GM19324 (cell line): ENCODE data around the gene SKP1.

Experiments used
- ATAC-seq: cut with Tn5 transposase; IDR thresholded peaks from one replicate; pipeline ENCODE4 v1.9.1; 2021; ENCODE audit warnings: mild to moderate bottlenecking, moderate library complexity; ENCODE audit not compliant: unreplicated experiment, low FRiP score

Gene SKP1

GRCh38 chr5:134114886-134115805, 61.6 kb downstream of the SKP1 start:
- ATAC-seq, result no peak

GRCh38 chr5:134113902-134114875, 62.6 kb downstream of the SKP1 start, which contains the start of gene TCF7:
Gene TCF7, plus strand, starts transcription at chr5:134114681. Its CDS starts 226 bp downstream, at chr5:134114907.
- ATAC-seq, result peak; percentile 69

GRCh38 chr5:134113363-134113889, 63.3 kb downstream of the SKP1 start:
- ATAC-seq, result no peak

GRCh38 chr5:134112726-134113362, 63.9 kb downstream of the SKP1 start:
- no peak for ATAC-seq

GRCh38 chr5:134111741-134112647, 64.8 kb downstream of the SKP1 start:
- ATAC-seq, result no peak

DNA sequence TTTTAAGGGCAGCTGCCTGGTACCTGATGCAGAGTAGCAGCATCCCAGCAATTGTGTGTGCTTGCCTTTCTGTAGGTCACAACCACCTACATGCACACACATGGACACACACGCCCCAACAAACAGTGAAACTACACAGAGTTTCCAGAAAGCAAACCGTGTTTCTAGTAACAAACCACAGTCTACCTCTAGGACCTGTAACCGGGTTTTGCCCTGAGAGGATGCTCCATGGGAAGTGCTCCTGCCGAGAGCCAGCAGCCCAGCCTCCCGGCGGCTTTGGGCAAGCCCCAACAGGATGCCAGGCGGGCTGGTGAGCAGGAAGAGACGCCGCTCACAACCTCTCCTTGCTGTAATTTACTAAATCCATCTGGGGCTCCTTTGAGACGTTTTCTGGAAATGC, 66.4 kb downstream of the SKP1 start:
- no peak for ATAC-seq

DNA sequence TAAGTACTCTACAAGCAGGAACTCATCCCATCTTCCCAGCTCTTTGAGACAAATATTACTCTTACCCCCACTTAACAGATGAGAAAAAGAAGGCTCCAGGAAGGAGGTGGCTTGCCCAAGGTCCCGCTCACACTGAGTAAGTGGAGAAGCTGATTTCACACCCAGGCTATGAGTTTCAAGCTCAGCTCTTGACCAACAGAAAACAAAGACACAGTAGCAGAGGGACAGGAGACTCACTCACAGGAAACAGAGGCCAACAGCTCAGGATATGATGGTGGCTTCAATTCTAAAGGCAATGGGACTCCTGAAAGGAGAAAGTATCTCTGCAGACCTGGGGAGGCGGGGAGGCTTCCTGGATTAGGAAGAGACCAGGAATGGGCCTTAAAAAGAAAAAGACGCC, 69.0 kb downstream of the SKP1 start:
- ATAC-seq, result no peak

DNA sequence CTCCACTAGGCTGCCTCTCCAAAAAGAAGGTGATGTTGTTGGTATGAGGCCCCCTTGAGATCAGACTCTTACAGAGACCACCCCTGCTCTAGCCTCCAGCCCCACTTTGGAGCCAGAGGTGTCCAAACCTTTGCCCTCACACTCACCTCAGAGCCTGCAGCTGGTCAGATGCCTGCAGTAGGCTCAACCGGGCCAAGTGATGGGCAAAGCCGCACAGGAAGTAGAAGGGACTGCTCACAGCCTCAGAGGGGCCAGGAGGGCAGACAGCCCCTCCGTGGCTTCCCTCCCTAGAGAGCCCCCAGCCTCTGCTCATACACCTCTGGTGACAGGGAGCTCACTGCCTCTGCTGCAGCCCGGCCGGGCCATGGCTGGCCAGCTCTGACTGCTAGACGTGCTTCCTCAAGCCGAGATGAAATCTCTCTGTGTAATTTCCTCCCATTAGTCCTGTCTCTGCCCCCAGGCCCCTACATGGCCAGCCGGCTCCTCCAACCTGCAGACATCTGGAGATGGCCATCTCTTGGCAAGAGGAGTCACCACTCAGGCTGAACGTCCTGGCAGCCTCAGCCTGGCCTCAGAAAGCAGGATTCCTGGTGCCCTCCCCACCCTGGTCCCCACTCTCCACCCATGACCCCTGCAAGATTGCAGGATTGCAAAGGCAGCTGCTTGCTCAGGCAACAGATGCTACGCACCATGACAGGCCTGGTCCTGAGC, 69.6 kb downstream of the SKP1 start:
- no peak for ATAC-seq

DNA sequence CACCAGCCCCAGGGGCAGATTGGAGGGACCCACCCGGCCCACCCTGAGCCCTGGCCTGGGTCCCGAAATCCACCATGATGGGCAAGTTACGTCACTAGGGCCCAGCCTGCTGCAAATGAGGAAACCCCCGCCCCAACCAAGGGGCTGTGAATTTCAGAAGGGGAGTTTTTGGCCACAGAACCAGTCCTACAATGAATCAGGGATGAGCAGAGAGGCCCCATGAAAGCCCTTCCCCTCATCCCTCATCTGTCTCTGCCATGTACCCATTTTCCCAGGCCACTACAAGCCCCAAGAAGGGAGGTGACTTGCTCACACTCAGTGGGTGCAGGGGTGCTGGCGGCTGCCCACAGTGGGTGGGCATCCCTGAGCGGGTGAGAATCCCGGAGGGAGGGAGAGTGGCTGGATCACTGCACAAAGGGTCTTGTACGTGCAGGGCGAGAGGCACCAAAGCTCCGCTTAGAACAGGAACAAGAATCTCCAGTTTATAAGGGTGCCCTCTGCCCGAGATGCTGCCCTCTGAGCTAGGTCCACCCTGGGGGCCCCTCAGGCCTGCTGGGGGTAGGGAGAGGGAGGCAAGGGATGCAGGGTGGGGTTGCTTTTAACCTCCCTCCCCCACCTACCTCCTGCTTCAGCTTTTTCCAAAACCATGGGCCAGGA, 72.6 kb downstream of the SKP1 start:
- no peak for ATAC-seq

- ATAC-seq, result no peak
Observed at GRCh38 chr5:134103397-134103796, 73.4 kb downstream of the SKP1 start.

- no peak for ATAC-seq
Observed at GRCh38 chr5:134101686-134102439, 74.9 kb downstream of the SKP1 start.

- peak; percentile 82 for ATAC-seq
Observed at GRCh38 chr5:134100283-134101091, 76.3 kb downstream of the SKP1 start.

- no peak for ATAC-seq
Observed at GRCh38 chr5:134099939-134100282, 76.8 kb downstream of the SKP1 start.

GRCh38 chr5:134099288-134099872, 77.4 kb downstream of the SKP1 start:
- no peak for ATAC-seq
